Subcutaneous adipose tissue (tissue), 4 donors: ENCODE measurements around the gene BPIFB3. TPM values are rescaled to one million over a fixed set of nuclear protein-coding genes. Genes with fewer than 3 reads are reported as not detected.

Source experiments
- total RNA-seq, 4 donors: library from RNA; depleted of rRNA; stranded (reverse); fragments of >200 nt; gene quantifications; one replicate each; pipeline ENCODE4 v1.1.0, GENCODE V29; 2016
- TF ChIP-seq, protein P1 (sequence below): fragments of 450-650 bp; IDR thresholded peaks from one replicate; pipeline ENCODE4 v1.5.1; 2016; ENCODE audit warnings: low read depth, mild to moderate bottlenecking, control low read depth, antibody characterized with exemption, moderate library complexity

The BPIFB3 gene
- total RNA-seq, 4 donors from 2014 or later: not detected

DNA sequence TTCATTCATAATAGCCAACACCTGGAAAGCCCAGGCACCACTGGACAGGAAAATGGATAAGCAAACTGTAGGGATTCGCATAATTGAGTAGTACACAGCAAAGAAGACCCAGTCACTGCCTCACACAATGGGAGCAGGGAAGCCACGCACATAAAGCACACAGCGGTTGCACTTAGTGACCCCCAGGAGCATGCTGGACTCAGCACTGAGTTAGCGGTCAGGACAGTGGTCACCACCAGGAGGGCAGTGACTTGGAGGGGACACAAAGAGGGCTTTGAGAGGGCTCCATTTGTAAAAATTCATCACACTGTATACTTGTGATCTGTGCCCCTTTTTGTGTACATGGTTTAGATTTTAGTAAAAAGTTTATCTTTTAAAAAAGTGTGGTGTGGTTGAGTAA, 2.4 kb upstream of the BPIFB3 start:
- TF ChIP-seq, protein P1, sequence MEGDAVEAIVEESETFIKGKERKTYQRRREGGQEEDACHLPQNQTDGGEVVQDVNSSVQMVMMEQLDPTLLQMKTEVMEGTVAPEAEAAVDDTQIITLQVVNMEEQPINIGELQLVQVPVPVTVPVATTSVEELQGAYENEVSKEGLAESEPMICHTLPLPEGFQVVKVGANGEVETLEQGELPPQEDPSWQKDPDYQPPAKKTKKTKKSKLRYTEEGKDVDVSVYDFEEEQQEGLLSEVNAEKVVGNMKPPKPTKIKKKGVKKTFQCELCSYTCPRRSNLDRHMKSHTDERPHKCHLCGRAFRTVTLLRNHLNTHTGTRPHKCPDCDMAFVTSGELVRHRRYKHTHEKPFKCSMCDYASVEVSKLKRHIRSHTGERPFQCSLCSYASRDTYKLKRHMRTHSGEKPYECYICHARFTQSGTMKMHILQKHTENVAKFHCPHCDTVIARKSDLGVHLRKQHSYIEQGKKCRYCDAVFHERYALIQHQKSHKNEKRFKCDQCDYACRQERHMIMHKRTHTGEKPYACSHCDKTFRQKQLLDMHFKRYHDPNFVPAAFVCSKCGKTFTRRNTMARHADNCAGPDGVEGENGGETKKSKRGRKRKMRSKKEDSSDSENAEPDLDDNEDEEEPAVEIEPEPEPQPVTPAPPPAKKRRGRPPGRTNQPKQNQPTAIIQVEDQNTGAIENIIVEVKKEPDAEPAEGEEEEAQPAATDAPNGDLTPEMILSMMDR: no peak

DNA sequence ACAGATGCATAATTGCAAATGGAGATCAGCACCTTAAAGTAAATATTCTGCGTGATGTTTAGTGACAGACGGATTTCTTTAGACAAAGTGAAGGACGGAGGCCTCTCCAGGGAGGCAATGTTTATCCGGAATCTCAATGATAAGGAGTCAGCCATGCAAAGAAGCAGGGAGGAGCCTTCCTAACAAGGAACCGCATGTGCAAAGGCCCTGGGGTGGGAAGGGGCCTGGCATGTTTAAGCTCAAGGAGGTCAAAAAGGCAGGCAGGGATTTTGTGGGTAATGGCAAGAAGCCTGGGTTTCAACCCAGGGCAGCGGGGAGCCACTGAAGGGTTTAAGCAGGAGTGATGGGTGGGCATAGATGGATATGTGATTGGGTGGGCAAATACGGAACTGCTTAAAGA, 678 bp downstream of the BPIFB3 start:
- TF ChIP-seq, protein P1: no peak

DNA sequence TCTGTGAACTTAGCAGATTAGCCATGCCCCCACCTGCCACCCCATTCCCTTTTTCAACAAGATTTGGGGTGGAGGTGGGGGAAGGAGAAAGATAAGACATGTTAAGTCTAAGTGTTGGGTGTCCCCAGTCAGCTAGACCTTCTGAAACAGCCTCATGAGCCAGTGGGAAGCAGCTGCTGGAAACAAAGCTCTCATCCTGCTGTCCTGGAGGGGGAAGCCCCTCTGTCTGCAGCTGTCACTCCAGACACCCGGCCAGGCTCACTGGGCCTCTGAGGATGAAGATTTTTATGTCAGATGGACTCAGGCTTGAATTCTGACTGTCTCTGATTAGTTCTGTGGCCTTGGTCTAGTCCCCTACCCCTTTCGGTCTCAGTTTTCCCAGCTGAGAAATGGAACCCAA, 1.1 kb downstream of the BPIFB3 start:
- TF ChIP-seq, protein P1: no peak

DNA sequence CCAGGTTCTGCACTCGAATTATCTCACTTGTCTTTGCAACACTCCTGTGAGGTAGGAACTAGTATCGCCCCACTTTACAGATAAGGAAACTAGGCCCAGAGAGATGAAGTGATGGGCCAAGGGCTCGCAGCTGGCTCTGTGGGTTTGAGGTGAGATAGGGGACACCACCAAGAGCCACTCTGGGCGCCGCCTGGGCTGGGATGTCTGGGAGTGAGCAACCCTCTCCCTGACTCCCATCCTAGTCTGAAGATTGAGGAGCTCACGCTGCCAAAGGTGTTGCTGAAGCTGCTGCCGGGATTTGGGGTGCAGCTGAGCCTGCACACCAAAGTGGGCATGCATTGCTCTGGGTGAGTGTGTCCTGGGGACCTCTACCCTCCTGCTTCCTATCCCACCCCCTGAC, 5.4 kb downstream of the BPIFB3 start:
- TF ChIP-seq, protein P1: no peak

DNA sequence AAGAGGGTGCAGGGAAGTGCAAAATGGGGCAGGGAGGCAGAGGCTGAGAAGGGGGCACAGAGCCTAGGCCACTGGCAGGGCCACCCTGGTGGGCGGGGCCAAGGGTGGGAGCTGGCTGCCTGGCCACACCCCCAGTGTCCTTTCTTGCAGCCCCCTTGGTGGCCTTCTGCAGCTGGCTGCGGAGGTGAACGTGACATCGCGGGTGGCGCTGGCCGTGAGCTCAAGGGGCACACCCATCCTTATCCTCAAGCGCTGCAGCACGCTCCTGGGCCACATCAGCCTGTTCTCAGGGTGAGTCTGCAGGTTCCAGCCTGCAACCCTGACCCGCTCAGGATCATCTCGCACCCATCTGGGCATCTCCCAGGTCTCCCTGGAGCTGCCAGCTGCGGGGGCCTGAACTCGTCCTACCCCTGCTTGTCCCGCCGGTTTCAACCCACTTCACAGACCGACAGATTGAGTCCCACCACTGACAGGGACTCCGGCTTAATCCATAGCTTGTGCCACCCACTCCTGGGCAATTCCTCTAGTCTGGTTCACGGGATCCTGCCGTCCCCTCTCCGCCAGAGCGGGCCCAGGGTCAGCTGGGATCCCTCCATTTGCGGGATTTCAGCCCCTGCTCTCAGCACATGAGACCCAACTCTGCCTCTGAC, 6.2 kb downstream of the BPIFB3 start:
- TF ChIP-seq, protein P1: no peak

DNA sequence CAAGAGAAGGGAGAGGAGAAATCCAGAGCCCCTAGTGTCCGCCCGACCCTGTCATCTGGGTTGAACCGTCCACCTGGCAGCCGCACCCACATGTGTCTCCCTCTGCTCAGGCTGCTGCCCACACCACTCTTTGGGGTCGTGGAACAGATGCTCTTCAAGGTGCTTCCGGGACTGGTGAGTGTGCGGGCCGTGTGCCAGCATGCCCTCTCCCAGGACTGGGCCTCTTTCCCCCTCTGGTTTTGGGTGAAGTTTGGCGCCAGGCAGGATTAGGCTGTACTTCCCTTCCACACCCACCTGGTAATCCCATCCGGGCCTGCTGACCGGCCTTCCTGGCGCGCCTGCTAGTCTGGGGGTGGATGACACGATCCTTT, 7.9 kb downstream of the BPIFB3 start:
- TF ChIP-seq, protein P1: no peak

DNA sequence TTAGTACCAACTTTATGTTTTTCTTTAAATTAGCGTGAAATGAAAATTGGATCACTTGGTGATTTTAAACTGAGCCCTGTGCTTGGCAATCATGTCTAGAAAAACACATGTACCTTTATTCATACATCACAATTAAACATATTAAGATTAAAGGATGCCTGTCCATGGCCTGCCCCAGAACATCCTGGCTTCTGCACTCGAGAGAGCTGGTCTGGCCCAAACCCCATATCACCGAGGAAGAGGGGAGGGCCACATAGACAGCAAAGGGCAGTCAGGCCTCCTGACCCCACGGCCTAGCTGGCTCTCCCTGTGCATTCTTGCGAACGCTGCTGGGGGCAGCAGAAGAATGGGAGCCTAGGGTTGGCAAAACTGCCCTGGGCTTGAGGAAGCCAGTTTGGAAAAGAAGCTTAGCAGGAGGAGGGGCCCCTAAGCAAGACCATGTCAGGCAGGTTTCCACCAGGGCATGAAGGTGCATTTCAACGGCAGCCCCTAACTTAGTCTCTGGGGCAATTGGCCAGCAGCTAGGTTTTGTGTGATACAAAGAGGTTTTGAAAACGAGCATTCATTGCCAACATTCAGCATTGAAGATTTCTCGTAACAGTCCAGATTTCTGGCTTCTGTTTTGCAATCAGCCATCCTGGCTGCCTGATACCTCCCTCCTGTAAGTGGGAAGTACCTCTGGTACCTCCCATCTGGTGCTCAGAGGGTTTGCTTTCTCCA, 8.6 kb downstream of the BPIFB3 start:
- TF ChIP-seq, protein P1: no peak
